Right lobe of liver (tissue), 6 donors: Measurements from ENCODE around the gene MDM2. TPM values are rescaled to one million over a fixed set of nuclear protein-coding genes. Genes with fewer than 3 reads are reported as not detected.

Source experiments
- ATAC-seq, 4 donors: fragments of 200-7000 bp; cut with Tn5 transposase; one replicate each; pipeline ENCODE4 v1.9.1; 2020; ENCODE audit warnings: mild to moderate bottlenecking in 4 of 4, moderate library complexity in 4 of 4
- DNase-seq, 3 donors: peaks; one replicate each; pipeline ENCODE4 v3.0.0-alpha.2; 2020
- H3K27ac ChIP-seq, 3 donors: fragments of 200-600 bp; one replicate each; pipeline ENCODE4 v1.8.0; 2022
- H3K27me3 ChIP-seq, 2 donors: fragments of 200-600 bp; one replicate each; pipeline ENCODE4 v1.8.0; 2022
- H3K36me3 ChIP-seq, 4 donors: fragments of 200-600 bp; sonication (generic) in 1 of 4; one replicate each; pipeline versions ENCODE4 v1.5.1 to v1.8.0; 2017 to 2022; ENCODE audit warnings: control low read depth in 1 of 4
- H3K4me1 ChIP-seq, 4 donors: fragments of 200-600 bp; sonication (generic) in 1 of 4; one replicate each; pipeline versions ENCODE4 v1.5.1 to v1.8.0; 2017 to 2022; ENCODE audit warnings: control low read depth in 1 of 4
- H3K4me3 ChIP-seq, 3 donors: fragments of 200-600 bp; one replicate each; pipeline ENCODE4 v1.8.0; 2022
- H3K9me3 ChIP-seq, 4 donors: fragments of 200-600 bp; sonication (generic) in 1 of 4; one replicate each; pipeline versions ENCODE4 v1.5.1 to v1.8.0; 2017 to 2022; ENCODE audit warnings: control low read depth in 1 of 4
- POLR2A ChIP-seq: fragments of 450-650 bp; IDR thresholded peaks from one replicate; pipeline ENCODE4 v1.6.1; 2017; ENCODE audit warnings: antibody characterized with exemption, mild to moderate bottlenecking
- WGBS: methylation state at CpG from one replicate; pipeline ENCODE4 v1.1.6; 2018; ENCODE audit warnings: low coverage, low lambda C conversion rate; ENCODE audit not compliant: insufficient coverage; ENCODE audit errors: missing lambda C conversion rate; 5-methylcytosine and 5-hydroxymethylcytosine counted together
- intact Hi-C, 2 donors: fragments of 100-400 bp; cut with DNase I; formaldehyde crosslinking; loops; one replicate each; pipeline versions ENCODE4 v1.11.2 to v1.14.1; 2022
- total RNA-seq, 6 experiments: library from RNA; depleted of rRNA in 2 of 6; stranded (reverse); fragments of >200 nt in 2 of 6; fragmentation: NEBNext Ultra II Directional in 3 of 6; extraction: Animal tissue kit (Norgen Biotek cat#: 25700) in 3 of 6; gene quantifications; one replicate each; pipeline versions ENCODE4 v1.1.0 to v1.2.4, GENCODE V29; 2016 to 2023
- TF ChIP-seq, protein P1 (sequence below), 4 donors: fragments of 200-600 bp in 3 of 4; fragments of 450-650 bp in 1 of 4; IDR thresholded peaks; one replicate each; pipeline versions ENCODE4 v1.5.1 to v1.8.0; 2016 to 2022; ENCODE audit warnings: antibody characterized with exemption in 4 of 4, mild to moderate bottlenecking in 2 of 4
- donor health status: DM: no; HTN: yes; CAD: no.
- donor health status: DM: no; HTN: no; CAD: no.
- donor health status: DM: no; HTN: no; CAD: no.
- donor health status: DM: no; HTN: yes; CAD: no.
- donor health status: DM: no; HTN: yes; CAD: no.

The MDM2 gene
- total RNA-seq, 6 experiments from 2014 or later: 56.9 to 74.3 (median 64.0) TPM

DNA sequence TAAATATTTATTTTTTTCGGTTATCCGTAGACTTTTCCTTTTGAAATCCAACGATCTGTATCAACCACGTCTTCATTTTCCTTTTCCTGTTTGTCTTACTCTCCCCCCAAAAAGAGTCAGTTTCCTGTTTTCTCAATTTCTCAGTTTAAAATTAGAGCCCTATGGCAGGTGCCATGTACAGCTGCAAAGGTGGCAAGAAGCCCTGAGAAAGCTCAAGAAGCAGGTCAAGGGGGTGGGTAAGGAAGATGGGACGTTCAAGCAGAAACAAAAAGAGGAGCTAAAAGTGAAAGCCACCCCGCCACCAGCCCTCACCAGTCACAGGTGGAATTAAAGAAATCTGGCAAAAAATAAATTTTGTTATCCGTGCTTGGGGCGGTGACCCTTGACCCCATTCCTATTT, 35.3 kb upstream of the MDM2 start:
- 59% methylated on average over 8 of the region's 8 CpGs for WGBS
- DNase-seq: peak in 1 of 3 donors; percentile 16
- no peak for ATAC-seq
- H3K36me3 ChIP-seq: no peaks in the 10 kb centered on the region
- no peaks in the 10 kb centered on the region for H3K27me3 ChIP-seq
- no peaks in the 10 kb centered on the region for H3K9me3 ChIP-seq
- H3K4me1 ChIP-seq: no peaks in the 10 kb centered on the region
- H3K4me3 ChIP-seq: no peak overlapping the region
- TF ChIP-seq, protein P1, sequence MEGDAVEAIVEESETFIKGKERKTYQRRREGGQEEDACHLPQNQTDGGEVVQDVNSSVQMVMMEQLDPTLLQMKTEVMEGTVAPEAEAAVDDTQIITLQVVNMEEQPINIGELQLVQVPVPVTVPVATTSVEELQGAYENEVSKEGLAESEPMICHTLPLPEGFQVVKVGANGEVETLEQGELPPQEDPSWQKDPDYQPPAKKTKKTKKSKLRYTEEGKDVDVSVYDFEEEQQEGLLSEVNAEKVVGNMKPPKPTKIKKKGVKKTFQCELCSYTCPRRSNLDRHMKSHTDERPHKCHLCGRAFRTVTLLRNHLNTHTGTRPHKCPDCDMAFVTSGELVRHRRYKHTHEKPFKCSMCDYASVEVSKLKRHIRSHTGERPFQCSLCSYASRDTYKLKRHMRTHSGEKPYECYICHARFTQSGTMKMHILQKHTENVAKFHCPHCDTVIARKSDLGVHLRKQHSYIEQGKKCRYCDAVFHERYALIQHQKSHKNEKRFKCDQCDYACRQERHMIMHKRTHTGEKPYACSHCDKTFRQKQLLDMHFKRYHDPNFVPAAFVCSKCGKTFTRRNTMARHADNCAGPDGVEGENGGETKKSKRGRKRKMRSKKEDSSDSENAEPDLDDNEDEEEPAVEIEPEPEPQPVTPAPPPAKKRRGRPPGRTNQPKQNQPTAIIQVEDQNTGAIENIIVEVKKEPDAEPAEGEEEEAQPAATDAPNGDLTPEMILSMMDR (IDR thresholded peaks at IDR 0.05): no peak
- no peak for TF ChIP-seq POLR2A
- H3K27ac ChIP-seq: no peak overlapping the region
- intact Hi-C loops: no loop called here

DNA sequence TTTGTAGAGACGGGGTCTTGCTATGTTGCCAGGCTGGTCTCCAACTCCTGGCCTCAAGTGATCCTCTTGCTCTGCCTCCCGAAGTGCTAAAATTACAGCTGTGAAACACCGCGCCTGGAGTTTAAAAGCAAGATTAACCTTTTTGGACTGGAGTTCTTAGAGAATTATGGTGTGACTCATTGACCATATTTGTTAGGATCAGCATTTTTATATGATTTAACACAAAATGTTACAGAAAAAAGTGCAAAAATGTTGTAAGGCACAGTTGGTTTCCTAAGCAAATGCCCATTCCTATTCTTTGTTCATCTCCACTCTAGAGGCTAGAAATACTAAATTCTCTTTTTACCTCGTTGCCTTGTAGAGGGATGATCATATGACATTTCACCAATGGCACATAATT, 34.4 kb upstream of the MDM2 start:
- 94% methylated on average over 5 of the region's 5 CpGs for WGBS
- no peak for DNase-seq
- Histone ChIP-seq H3K27me3 (no peaks in the 10 kb centered on the region), H3K4me1 (no peaks in the 10 kb centered on the region), H3K27ac (no peak overlapping the region), H3K4me3 (no peak overlapping the region), H3K36me3 (no peaks in the 10 kb centered on the region), H3K9me3 (no peaks in the 10 kb centered on the region)
- TF ChIP-seq, protein P1 (IDR thresholded peaks at IDR 0.05): no peak
- no peak for TF ChIP-seq POLR2A
- ATAC-seq: no peak
- intact Hi-C loops: no loop called here

DNA sequence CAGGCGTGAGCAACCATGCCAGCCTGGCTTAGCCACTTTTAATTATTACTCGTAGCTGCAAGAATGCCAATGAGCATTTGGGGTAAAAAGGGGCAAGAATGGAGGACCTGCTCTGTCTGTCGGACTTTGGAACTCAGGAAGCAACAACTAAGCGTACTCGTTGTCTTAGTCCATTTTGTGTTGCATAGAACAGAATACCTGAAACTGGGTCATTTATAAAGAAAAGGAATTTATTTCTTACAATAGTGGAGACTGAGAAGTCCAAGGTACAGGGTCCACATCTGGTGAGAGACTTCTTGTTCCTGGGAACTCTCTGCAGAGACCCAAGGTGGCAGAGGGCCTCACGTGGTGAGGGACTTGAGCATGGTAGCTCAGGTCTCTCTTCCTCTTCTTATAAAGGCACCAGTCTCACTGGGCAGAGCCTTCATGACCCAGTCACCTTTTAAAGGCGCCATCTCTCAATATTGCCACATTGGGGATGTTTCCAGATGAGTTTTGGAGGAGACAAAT, 32.8 kb upstream of the MDM2 start:
- Histone ChIP-seq H3K27ac (no peak overlapping the region), H3K36me3 (no peaks in the 10 kb centered on the region), H3K27me3 (no peaks in the 10 kb centered on the region), H3K9me3 (no peaks in the 10 kb centered on the region), H3K4me1 (no peaks in the 10 kb centered on the region), H3K4me3 (no peak overlapping the region)
- 89% methylated on average over 7 of the region's 7 CpGs for WGBS
- intact Hi-C loops: no loop called here
- no peak for TF ChIP-seq POLR2A
- TF ChIP-seq, protein P1 (IDR thresholded peaks at IDR 0.05): no peak
- no peak for ATAC-seq
- DNase-seq: no peak

DNA sequence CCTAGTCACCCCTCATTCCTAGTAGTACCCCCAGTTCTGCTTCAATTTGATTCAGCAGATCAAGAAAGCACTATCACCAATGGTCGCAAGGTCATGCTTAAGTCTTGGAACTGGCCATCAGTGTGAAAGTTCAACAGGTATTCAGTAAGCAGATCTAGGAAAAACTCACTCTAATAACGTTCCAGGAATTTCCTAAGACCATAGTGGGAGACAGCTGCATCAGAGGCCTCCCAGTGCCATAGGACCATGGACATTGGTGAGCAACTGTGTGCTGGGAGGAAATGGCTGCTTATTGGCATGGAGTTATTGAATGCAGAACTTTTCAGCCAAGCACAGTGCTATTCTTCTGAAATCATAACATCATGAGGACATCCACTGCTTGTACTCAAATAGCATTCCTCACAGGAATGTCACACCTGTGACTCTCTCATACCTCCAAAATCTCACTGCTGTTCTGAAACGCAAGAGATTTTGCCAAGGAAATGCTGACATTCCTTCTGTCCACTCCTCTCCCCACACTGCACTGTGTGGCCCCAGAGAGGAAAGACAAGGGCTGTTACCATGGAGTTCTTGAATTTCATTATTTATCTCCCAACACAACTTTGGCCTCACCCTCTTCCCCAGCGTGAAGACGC, 30.9 kb upstream of the MDM2 start:
- 90% methylated on average over 5 of the region's 5 CpGs for WGBS
- H3K27me3 ChIP-seq: no peaks in the 10 kb centered on the region
- TF ChIP-seq, protein P1 (IDR thresholded peaks at IDR 0.05): no peak
- TF ChIP-seq POLR2A: no peak
- H3K4me3 ChIP-seq: no peak overlapping the region
- no peak overlapping the region for H3K27ac ChIP-seq
- ATAC-seq (no peak), DNase-seq (no peak)
- no peaks in the 10 kb centered on the region for H3K36me3 ChIP-seq
- H3K4me1 ChIP-seq: no peaks in the 10 kb centered on the region
- intact Hi-C loops: no loop called here
- no peaks in the 10 kb centered on the region for H3K9me3 ChIP-seq

DNA sequence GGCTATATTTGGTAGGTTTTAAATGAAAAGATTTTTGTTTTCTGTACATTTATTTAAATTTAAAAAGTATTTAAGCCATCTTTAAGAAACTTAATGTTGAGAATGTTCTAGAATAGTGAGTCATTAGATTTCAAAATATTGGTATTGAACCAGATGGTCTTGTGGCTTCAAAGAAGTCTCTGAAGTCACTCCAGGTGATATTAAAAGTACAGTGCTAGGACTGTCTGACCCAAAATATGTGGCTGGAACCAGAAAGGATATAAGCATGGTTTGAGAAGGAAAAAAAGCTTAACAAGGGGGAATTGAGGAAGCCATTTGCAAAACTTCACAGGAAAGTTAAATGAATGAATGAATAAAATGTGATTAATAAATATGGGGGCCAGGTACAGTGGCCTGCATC, 28.7 kb upstream of the MDM2 start:
- DNase-seq: no peak
- Histone ChIP-seq H3K36me3 (no peaks in the 10 kb centered on the region), H3K27me3 (no peaks in the 10 kb centered on the region), H3K27ac (no peak overlapping the region), H3K4me1 (no peaks in the 10 kb centered on the region), H3K9me3 (no peaks in the 10 kb centered on the region), H3K4me3 (no peak overlapping the region)
- ATAC-seq: no peak
- intact Hi-C loops: no loop called here
- TF ChIP-seq POLR2A: no peak
- TF ChIP-seq, protein P1 (IDR thresholded peaks at IDR 0.05): no peak
